ENCODE results near the gene HOXA7. TPM values are rescaled to one million over a fixed set of nuclear protein-coding genes. Genes with fewer than 3 reads are reported as not detected.

Gene HOXA7
- total RNA-seq, 4 donors from 2014 or later, result 7.0 to 22.9 (median 12.8) TPM

- TF ChIP-seq EP300 (IDR thresholded peaks at IDR 0.05; ENCODE audit: low read depth) (no peak), POLR2A (IDR thresholded peaks at IDR 0.05) (no peak), POLR2AphosphoS5 (IDR thresholded peaks at IDR 0.05) (no peak)
- TF ChIP-seq, protein P1, sequence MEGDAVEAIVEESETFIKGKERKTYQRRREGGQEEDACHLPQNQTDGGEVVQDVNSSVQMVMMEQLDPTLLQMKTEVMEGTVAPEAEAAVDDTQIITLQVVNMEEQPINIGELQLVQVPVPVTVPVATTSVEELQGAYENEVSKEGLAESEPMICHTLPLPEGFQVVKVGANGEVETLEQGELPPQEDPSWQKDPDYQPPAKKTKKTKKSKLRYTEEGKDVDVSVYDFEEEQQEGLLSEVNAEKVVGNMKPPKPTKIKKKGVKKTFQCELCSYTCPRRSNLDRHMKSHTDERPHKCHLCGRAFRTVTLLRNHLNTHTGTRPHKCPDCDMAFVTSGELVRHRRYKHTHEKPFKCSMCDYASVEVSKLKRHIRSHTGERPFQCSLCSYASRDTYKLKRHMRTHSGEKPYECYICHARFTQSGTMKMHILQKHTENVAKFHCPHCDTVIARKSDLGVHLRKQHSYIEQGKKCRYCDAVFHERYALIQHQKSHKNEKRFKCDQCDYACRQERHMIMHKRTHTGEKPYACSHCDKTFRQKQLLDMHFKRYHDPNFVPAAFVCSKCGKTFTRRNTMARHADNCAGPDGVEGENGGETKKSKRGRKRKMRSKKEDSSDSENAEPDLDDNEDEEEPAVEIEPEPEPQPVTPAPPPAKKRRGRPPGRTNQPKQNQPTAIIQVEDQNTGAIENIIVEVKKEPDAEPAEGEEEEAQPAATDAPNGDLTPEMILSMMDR (IDR thresholded peaks at IDR 0.05), result no peak
- H3K9me3 ChIP-seq, result no peaks in the 10 kb centered on the region
- DNase-seq, result no peak
- intact Hi-C loops (cut with DNase I; ENCODE audit: low total_unique reads) (loop anchor here (5.0 kb wide), 1 partner anchor 38 kb away; the partner anchor contains the start of gene HOXA6), in situ Hi-C loops (cut with MboI; ENCODE audit: low pct_ligation_motif_present in 1 of 4, low pct_unique_long_range_greater_than_20kb in 1 of 4, low sequenced_read_pairs in 3 of 4) (no loop called here)
- no peaks in the 10 kb centered on the region for H3K27me3 ChIP-seq
- no peak overlapping the region for H3K4me3 ChIP-seq
- no peaks in the 10 kb centered on the region for H3K36me3 ChIP-seq
- H3K27ac ChIP-seq, result peak overlapping the region; percentile 90 to 96 (median 92)
- WGBS, 2 donors (ENCODE audit: low coverage in 1 of 2), result 86% methylated on average over 4 of the region's 4 CpGs; no CpG with 5 or more reads in 1 of the 2 donors
- H3K4me1 ChIP-seq, result peaks cover 10 to 90% (median 59%) of the 10 kb centered on the region in 4 donors
These were observed 46.8 kb downstream of the HOXA7 start for GRCh38 chr7:27109466-27110185.

DNA sequence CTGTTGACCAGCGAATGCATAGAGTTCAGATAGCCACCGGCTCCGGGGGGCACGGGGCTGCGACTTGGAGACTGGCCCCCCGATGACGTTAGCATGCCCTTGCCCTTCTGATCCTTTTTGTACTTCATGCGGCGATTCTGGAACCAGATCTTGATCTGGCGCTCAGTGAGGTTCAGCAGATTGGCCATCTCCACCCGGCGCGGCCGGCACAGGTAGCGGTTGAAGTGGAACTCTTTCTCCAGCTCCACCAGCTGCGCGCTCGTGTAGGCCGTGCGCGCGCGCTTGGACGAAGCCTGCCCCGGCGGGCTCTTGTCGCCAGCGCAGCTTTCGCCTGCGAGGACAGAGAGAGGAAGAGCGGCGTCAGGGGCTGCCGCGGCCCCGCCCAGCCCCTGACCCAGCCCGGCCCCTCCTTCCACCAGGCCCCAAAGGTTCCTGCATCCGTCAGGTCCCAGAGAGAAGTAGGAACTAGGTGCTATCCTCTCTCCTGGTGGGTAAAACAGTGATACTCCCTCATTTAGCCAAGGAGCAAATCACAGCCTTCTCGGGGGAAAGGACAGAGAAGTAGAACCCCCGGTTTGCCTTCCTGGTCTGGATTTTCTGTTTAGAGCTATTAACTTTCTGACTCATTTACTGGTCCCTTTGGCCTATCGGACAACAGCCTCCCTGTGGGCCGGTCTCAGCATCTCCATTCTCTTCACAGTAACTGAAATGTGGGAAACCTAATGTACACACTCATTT is 47.9 kb downstream of the HOXA7 start:
- peaks cover 10 to 94% (median 54%) of the 10 kb centered on the region in 4 donors for H3K4me1 ChIP-seq
- DNase-seq, result peak; percentile 63
- peak overlapping the region in 3 of 4 donors; percentile 2 to 36 (median 27) for H3K4me3 ChIP-seq
- H3K27me3 ChIP-seq, result no peaks in the 10 kb centered on the region
- 35 to 45% methylated on average over 2 to 41 of the region's 41 CpGs for WGBS, 2 donors (ENCODE audit: low coverage in 1 of 2)
- H3K27ac ChIP-seq, result peak overlapping the region; percentile 90 to 96 (median 92)
- in situ Hi-C loops (cut with MboI; ENCODE audit: low pct_ligation_motif_present in 1 of 4, low pct_unique_long_range_greater_than_20kb in 1 of 4, low sequenced_read_pairs in 3 of 4) (no loop called here), intact Hi-C loops (cut with DNase I; ENCODE audit: low total_unique reads) (loop anchor here (5.0 kb wide), 1 partner anchor 39 kb away; the partner anchor contains the start of gene HOXA6)
- no peaks in the 10 kb centered on the region for H3K9me3 ChIP-seq
- TF ChIP-seq EP300 (IDR thresholded peaks at IDR 0.05; ENCODE audit: low read depth), result no peak
- peak; percentile 69 to 77 (median 76) for TF ChIP-seq POLR2AphosphoS5 (IDR thresholded peaks at IDR 0.05)
- TF ChIP-seq, protein P1 (IDR thresholded peaks at IDR 0.05), result peak in 2 of 5 experiments; percentile 23 to 26
- peak; percentile 67 for TF ChIP-seq POLR2A (IDR thresholded peaks at IDR 0.05)
- H3K36me3 ChIP-seq, result no peaks in the 10 kb centered on the region

DNA sequence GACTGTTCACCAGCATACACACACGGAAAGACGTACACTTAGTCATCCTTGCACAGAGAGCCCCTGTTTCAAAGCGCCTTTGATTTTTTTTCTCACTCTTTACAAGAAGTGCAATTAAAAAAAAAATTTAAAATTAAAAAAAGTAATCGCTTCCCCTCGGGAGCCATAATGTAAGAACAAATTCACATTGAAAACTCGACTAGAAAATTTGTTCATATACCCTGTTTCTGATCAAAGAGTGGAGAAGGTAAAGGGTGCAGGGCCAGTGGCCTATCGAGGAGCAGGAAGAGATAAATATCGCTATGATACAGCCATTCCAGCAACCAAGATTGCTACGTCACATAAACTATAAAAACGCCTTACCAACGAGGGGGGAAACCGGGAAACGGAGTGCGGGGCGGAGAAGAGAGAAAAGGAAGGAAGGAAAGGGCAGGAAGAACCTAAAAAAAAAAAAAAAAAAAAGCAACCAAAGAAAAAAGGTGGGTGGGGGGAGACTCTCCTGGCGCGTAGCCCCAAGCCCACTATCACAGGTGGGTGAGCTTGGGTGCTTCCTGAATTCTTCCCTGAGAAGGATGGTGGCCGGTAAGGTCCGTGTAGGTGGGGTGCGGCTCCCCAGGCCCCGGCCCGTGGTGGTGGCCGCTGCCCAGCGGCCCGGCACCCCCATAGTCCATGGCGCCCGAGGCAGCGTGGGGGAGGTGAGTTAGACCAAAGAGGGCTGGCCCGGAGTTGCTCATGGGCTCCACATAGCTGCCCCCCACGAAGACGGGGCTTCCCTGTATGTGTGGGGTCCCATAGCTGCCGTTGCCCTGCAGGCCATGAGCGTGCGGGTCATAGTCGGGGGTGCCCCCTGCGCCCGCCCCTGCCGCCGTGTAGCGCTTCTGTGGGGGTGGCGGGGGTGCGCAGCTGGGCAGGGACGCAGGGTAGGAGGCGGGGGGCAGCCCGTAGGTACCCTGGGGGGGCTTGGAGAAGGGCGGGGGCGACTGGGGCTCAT is 48.8 kb downstream of the HOXA7 start:
- peak; percentile 41 for DNase-seq
- in situ Hi-C loops (cut with MboI; ENCODE audit: low pct_ligation_motif_present in 1 of 4, low pct_unique_long_range_greater_than_20kb in 1 of 4, low sequenced_read_pairs in 3 of 4), result no loop called here
- peaks cover 9 to 95% (median 47%) of the 10 kb centered on the region in 4 donors for H3K4me1 ChIP-seq

GRCh38 chr7:27106901-27107240 is 49.6 kb downstream of the HOXA7 start:
- Histone ChIP-seq H3K27ac (peak overlapping the region; percentile 90 to 96 (median 92)), H3K36me3 (no peaks in the 10 kb centered on the region), H3K4me1 (peaks cover 3 to 91% (median 42%) of the 10 kb centered on the region in 4 donors), H3K4me3 (peak overlapping the region in 3 of 4 donors; percentile 21 to 36 (median 25)), H3K27me3 (no peaks in the 10 kb centered on the region), H3K9me3 (no peaks in the 10 kb centered on the region)
- WGBS, 2 donors (ENCODE audit: low coverage in 1 of 2), result 27 to 42% methylated on average over 14 of the region's 14 CpGs
- intact Hi-C loops (cut with DNase I; ENCODE audit: low total_unique reads), result loop anchor here (5.0 kb wide), 1 partner anchor 40 kb away; the partner anchor contains the start of gene HOXA6
- TF ChIP-seq, protein P1 (IDR thresholded peaks at IDR 0.05), result no peak
- TF ChIP-seq POLR2AphosphoS5 (IDR thresholded peaks at IDR 0.05), result no peak
- TF ChIP-seq POLR2A (IDR thresholded peaks at IDR 0.05), result no peak
- TF ChIP-seq EP300 (IDR thresholded peaks at IDR 0.05; ENCODE audit: low read depth), result no peak
- in situ Hi-C loops (cut with MboI; ENCODE audit: low pct_ligation_motif_present in 1 of 4, low pct_unique_long_range_greater_than_20kb in 1 of 4, low sequenced_read_pairs in 3 of 4), result no loop called here
- no peak for DNase-seq

More for the DNA sequence above, 48.8 kb downstream of the HOXA7 start:
- no peaks in the 10 kb centered on the region for H3K9me3 ChIP-seq
- H3K4me3 ChIP-seq, result peak overlapping the region in 3 of 4 donors; percentile 2 to 36 (median 27)
- no peaks in the 10 kb centered on the region for H3K27me3 ChIP-seq
- H3K27ac ChIP-seq, result peak overlapping the region; percentile 90 to 96 (median 92)
- TF ChIP-seq POLR2AphosphoS5 (IDR thresholded peaks at IDR 0.05), result peak in 1 of 3 donors; percentile 22
- TF ChIP-seq POLR2A (IDR thresholded peaks at IDR 0.05), result peak; percentile 31
- no peak for TF ChIP-seq EP300 (IDR thresholded peaks at IDR 0.05; ENCODE audit: low read depth)
- WGBS, 2 donors (ENCODE audit: low coverage in 1 of 2), result 38 to 39% methylated on average over 7 to 36 of the region's 47 CpGs
- intact Hi-C loops (cut with DNase I; ENCODE audit: low total_unique reads), result loop anchor here (5.0 kb wide), 1 partner anchor 40 kb away; the partner anchor contains the start of gene HOXA6
- H3K36me3 ChIP-seq, result no peaks in the 10 kb centered on the region
